ENCODE data around the gene ST7L.
"Not testable (repeated sequence)": the region's sequence is repeated elsewhere in the genome, so short reads cannot be mapped to it uniquely, and the experiment has no call there.

ST7L gene

DNA sequence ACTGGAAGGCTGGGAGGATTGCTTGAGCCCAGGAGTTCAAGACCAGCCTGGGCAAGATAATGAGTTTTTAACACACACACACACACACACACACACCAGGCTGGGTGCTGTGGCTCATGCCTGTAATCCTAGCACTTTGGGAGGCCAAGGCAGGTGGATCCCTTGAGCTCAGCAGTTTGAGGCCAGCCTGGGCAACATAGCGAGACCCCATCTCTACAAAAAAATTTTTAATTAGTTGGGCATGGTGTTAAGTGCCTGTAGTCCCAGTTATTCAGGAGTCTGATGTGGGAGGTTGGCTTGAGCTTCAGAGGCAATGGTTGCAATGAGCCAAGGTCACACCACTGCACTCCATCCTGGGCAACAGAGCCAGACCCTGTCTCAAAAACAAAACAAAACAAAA is 132.9 kb downstream of the ST7L start:
- not testable (repeated sequence) for DNase-seq

DNA sequence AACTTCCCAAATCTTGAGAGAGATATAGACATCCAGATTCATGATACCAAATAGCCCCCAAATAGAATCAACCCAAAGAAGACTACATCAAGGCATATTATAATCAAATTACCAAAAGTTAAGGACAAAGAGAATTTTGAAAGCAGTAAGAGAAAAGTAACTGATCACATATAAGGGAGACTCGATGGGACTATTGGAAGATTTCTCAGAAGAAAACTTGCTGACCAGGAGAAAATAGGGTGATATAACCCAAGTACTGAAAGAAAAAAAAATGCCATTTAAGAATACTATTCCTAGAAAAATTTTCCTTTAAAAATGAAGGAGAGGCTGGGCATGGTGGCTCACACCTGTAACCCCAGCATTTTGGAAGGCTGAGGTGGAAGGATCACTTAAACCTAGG is 140.6 kb downstream of the ST7L start:
- DNase-seq: no peak

DNA sequence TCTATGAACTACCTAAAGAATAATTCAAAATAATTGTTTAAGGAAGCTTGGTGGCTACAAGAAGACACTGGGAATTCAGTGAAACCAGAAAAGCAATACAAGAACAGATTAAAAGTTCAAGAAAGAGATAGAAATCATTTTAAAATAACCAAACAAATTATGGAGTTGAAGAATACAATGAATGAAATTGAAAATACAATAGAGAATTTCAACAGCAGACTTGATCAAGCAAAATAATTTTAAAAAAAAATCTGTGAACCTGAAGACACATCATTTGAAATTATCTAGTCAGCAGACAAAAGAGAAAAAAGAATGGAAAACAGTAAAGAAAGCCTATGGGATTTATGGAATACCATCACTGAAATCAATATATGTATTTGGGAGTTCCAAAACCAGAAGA is 141.4 kb downstream of the ST7L start:
- DNase-seq: no peak
